ENCODE results near the gene AP2B1.
"Not testable (repeated sequence)": the region's sequence is repeated elsewhere in the genome, so short reads cannot be mapped to it uniquely, and the experiment has no call there.

The AP2B1 gene

GRCh38 chr17:35587074-35587961 is at the start of gene AP2B1:
Gene AP2B1 (plus strand): TSS chr17:35587322. CDS start chr17:35594031, 6,709 bp downstream.
- DNase-seq: peak; percentile 81

GRCh38 chr17:35537601-35538141 is 49.5 kb upstream of the AP2B1 start, which contains the start of gene SLFN12L:
Gene SLFN12L (minus strand): TSS chr17:35537678. CDS start chr17:35522364, 15,314 bp downstream.
- no peak for DNase-seq

GRCh38 chr17:35539659-35540026 is 47.5 kb upstream of the AP2B1 start:
- no peak for DNase-seq

DNA sequence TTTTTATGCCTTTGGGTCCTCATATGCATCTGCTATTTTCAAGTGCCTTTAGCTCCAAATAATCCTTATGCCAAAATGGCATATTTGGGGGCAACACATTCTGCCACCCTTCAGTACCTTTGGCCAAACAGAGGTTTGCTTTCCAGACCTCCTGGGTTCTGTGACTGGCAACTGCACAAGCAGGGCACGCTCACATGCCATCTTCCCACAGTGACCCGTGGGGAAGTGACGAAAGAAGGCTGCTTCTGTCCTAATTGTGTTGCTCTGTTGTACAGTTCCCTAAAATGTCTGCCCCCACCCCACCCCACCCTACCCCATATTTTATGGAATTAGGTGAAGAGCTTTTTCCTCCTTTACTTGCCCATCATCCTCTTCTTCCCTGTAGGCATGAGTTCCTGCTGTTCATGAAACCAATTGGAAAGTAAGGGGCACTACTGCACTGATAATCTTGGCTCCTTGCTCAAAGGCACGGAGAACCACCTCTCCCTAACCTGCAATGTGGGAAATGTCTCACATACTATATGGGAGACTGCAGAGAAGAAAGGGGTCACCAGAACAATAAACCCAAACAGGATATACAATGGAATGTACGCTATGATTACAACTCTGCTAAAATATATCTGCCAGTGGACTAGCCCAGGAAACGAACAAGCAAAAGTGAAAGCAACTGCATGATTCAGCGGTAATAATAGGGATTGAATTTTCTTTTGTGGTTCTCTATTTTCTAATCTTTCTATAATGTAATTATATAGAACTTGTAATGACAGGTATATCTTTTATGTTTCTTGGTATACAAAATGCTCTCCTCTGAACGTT is 46.3 kb upstream of the AP2B1 start:
- DNase-seq: no peak

DNA sequence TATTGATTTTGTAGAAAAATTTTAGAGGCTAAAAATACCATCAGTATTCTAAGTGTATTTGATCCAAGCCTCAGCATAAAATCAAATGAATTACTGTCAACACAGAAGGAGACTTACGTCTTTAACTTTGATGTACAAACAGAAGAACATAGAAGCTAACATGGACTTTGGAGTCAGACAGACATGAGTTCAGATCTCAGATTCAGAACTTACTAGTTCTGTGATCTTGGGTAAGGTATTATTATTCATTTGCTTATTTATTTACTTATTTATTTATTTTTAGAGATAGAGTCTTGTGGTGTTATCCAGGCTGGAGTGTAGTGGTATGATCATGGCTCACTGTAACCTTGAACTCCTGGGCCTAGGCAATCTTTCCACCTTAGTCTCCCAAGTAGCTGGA is 45.7 kb upstream of the AP2B1 start:
- DNase-seq: no peak

- DNase-seq: no peak
Observed at GRCh38 chr17:35542990-35543389, 44.1 kb upstream of the AP2B1 start.

DNA sequence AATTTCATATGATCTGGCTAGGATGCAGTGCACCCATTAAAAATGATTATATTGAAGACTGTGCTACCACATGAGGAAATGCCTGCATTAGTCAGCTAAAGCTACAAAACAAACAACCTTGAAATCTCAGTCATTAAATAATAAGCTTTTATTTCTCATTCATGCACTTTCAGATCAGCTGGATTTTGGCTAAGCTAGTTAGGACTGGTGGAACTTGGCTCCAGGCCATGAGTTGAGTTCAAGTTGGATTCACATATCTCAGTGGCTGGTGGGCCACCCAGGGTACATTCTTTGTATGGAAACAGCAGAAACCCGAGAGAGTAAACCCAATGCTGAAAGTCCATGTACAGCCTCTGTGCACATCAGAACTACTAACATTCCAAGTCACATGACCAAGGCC is 43.3 kb upstream of the AP2B1 start:
- no peak for DNase-seq

GRCh38 chr17:35545150-35545549 is 42.0 kb upstream of the AP2B1 start:
- no peak for DNase-seq

- no peak for DNase-seq
Observed at GRCh38 chr17:35546487-35546886, 40.6 kb upstream of the AP2B1 start.

- no peak for DNase-seq
Observed at GRCh38 chr17:35548208-35548810, 38.8 kb upstream of the AP2B1 start.

DNA sequence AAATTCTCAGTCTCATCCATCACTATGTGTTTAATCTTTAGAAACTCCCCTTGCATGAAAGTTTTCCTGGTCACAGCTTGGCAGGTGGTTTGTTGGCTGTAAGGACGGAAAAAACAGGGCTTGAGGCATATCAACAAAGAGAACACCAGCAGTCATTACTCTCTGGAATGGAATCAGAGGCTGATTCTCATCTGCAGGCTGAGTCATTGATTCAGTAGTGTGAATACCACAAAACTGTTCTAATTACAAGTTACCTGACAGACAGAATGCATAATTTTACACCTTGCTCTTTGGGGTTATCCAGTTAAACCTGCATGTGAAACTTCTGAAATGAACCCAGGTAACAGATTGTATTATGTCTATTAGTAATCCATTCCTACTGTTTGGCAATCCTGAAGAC is 38.1 kb upstream of the AP2B1 start:
- DNase-seq: no peak

- DNase-seq: no peak
Observed at GRCh38 chr17:35553310-35553709, 33.8 kb upstream of the AP2B1 start.

- DNase-seq: no peak
Observed at GRCh38 chr17:35554668-35555067, 32.5 kb upstream of the AP2B1 start.

- no peak for DNase-seq
Observed at GRCh38 chr17:35555691-35556090, 31.4 kb upstream of the AP2B1 start.

GRCh38 chr17:35557353-35557752 is 29.8 kb upstream of the AP2B1 start:
- DNase-seq: no peak

DNA sequence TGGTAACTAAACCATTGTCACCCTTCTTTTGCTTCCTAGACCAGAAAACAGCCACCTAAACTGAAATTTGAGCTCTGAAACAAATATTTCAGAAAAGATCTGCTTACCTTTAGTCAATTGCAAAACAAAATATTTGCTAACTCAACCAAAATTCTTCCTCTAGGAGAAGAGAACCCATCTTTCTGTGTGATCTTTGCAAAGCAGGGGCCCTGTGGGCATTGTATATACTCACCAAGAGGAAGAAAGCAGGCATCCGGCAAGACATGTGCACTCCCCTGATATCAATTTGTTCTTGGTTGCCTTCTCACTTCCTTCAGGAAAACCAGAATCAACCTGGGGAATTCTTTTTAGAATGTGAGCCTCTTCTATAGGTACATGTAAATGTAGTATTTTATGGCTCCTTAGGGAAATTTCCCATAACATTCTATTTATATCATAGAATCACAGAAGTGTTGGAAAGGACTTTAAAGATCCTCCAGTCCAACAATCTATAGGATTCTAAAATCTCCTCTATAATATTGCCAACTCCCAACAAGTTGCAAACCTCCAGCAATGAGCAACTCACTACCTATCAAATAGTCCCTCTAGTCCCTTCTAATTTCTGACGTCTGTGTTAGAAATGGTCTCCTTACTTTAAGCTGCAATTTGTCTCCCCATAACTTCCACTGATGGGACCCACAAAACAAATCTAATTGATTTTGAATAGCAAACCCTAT is 27.5 kb upstream of the AP2B1 start:
- DNase-seq: no peak

GRCh38 chr17:35560703-35561102 is 26.4 kb upstream of the AP2B1 start, which contains the start of gene SLFN14:
Gene SLFN14 (minus strand): TSS chr17:35560819. CDS start chr17:35558062, 2,757 bp downstream.
- no peak for DNase-seq

GRCh38 chr17:35563181-35563580 is 23.9 kb upstream of the AP2B1 start:
- DNase-seq: not testable (repeated sequence)

DNA sequence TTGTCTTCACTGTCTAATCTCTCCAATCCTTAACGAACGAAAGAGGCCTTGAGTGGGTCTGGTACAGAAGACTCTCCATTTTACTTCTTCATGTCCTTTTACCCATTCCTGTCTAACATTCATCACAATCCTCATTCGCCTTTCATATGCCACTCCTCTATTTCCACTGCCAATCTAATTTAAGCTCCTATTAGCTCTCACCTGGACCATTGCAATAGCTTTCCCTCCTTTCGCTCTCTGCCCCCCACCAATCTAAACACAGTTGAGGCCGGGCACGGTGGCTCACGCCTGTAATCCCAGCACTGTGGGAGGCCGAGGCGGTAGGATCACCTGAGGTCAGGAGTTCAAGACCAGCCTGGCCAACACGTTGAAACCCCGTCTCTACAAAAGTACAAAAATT is 20.2 kb upstream of the AP2B1 start:
- no peak for DNase-seq

DNA sequence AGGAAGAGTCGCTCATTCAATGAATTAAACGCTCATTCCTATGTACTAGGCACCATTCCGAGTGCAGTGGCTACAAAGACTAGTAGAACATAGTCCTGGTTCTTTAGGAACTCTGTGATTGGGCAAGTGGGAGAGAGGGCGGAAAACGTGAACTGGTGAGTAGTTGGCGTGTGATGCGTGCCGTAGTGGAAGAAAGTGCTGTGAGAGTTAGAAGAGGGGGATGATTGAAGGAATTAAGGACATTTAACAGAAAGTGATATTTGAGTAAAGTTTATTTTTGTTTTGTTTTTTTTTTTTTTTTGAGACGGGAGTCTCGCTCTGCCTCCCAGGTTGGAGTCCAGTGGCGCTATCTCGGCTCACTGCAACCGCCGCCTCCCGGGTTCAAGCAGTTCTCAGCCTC is 18.6 kb upstream of the AP2B1 start:
- DNase-seq: no peak

GRCh38 chr17:35569405-35569804 is 17.7 kb upstream of the AP2B1 start:
- DNase-seq: no peak

DNA sequence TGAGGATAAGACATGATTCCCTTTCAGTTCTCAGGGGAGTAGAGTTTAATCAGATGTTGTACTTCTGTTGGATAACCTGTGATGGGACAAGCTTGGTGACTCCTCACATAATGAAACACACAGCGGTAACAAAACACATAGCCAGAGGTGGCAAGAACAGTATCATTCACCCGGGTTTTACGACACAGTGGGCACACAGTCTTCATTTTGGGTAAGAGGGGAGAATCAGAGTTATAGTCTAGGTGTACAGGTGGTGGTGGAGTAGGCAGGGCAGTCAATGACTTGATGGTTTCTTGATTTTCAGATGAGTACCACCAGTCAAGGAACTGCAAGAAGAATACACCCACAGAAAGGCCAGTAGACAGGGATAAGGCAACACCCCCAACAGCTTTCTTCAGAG is 11.4 kb upstream of the AP2B1 start:
- DNase-seq: no peak

DNA sequence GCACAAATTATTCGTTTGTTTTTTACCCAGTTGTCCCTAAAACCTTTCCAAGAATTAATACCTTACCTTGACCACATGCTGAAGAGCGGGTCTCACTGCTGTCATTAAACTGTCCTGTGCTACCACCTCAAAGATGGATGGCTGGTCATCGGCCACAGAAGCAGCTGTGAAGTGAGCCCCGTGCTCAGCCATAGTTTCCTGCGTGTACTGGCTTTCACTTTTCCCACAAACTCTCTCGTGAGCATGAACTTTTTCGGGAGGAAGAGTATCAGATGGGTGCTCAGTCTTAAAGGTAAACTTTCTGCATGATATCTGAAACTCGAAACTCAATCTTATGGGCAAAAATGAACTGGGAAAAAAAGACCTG is 9.3 kb upstream of the AP2B1 start:
- DNase-seq: no peak

Measured in NCI-H1436 treated with DMSO at 0.1 percent for 48 hours (cell line).